ENCODE measurements around the gene PLB1. TPM values are rescaled to one million over a fixed set of nuclear protein-coding genes. Genes with fewer than 3 reads are reported as not detected.

Gene PLB1
- total RNA-seq, 1 experiment from 2014 or later, result 0.21 TPM

DNA sequence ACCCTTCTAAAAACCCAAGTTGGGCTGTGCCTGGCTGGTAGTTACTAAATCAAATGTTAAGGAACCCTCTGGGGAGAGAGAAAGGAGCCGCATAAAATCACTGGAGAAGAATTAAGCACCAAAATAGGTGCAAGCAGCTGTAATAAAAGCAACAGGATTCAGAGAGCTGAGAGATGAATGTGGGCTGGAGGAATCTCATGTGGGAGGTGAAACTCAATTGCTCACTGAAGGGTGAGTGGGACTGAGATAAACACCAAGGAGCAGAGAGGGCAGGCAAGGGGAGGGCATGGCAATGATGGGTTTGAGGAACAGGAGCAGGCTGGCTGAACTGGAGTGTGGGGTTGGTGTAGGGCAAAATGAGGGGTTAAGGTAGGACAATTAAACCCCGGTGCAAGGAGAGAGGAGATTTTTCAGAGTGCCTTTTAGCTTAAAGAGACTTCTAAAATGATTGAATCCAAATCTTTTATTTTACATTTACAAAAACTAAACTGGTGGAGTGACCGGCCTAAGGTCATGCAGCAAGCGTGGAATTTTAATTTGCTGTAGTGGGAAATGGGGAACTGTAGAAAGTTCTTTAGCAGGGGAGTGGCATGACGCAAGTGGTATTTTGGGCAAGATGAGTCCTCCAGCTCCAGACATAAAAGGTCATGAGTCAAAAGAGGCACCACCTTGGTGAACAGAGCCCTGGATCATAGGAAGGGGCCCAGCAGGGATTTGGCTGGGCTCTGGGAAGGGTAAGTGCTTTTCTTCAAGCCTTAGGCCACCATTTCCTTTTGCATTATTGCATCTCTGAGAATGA lies 10.5 kb downstream of the PLB1 start:
- no peak for DNase-seq (ENCODE audit: low spot score)

- DNase-seq (ENCODE audit: low spot score), result peak; percentile 32
These were observed 12.2 kb downstream of the PLB1 start for GRCh38 chr2:28507796-28508764.

- DNase-seq (ENCODE audit: low spot score), result no peak
These were observed 13.5 kb downstream of the PLB1 start for GRCh38 chr2:28509361-28509760.

DNA sequence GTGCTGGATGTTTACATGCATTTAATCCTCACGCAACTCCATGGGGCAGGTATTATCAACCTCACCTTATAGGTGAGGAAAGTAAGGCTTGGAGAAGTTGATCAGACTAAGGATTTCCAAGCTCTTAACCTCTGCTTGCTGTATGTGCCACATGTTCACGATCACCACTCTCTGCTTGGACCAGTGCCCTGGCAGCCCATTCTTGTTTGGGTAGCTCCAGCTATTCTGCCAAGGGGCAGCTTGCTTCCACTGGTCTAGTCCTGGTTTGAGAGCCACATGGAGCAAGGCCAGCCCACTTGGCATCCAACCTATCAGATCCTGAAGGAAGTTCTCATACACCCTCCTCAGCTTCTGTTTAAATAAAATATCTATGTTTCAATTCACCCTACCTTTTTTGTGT lies 14.3 kb downstream of the PLB1 start:
- no peak for DNase-seq (ENCODE audit: low spot score)

DNA sequence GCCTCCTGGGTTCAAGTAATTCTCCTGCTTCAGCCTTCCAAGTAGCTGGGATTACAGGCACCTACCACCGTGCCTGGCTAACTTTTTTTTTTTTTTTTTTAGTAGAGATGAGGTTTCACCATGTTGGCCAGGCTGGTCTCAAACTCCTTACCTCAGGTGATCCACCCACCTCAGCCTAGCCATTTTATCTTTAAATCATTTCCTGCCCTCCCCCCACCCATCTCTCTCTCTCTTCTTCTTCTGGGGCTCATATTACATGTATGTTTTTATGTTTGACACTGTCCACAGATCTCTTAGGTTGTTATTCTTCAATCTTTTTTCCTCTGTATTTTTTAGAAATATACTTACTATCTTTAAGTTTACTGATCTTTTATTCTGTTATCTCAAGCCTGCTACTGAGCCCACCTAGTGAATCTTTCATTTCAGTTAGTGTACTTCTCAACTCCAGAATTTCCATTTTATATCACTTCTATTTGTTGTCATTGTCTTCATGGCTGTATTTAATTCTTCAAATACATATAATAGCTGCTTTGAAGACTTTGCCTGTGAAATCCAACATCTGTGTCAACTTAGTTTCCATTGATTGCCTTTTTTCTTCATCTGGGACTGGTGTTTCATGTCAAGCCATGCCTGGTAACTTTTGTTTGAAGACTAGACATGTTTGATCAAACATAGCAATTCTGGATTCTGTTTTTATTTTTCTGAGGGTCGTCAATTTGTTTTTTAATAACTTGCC lies 16.2 kb downstream of the PLB1 start:
- DNase-seq (ENCODE audit: low spot score), result no peak

- no peak for DNase-seq (ENCODE audit: low spot score)
These were observed 16.7 kb downstream of the PLB1 start for GRCh38 chr2:28512607-28512965.

DNA sequence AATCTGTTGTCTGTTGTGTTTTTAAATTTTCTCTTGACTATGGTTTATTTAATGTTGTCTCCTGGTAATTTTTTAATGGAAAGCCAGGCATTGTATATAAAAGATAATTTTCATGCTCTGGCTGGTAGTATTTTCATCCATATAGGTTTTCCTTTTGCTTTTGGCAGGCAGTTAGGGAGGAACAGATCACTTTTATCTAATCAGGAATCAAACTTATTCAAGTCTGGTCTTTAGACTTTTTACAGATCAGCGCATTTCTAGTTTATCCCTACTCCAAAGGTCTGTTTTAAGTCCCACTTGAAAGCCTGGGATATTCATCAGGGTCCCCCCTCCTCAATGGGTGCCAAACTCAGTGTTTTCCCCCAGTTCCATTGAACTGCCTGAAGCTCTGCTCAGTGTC lies 17.2 kb downstream of the PLB1 start:
- DNase-seq (ENCODE audit: low spot score), result no peak

- DNase-seq (ENCODE audit: low spot score), result no peak
These were observed 19.4 kb downstream of the PLB1 start for GRCh38 chr2:28515176-28515751.

GRCh38 chr2:28516430-28516829 lies 20.6 kb downstream of the PLB1 start:
- no peak for DNase-seq (ENCODE audit: low spot score)

GRCh38 chr2:28516950-28517349 lies 21.1 kb downstream of the PLB1 start:
- DNase-seq (ENCODE audit: low spot score), result no peak

DNA sequence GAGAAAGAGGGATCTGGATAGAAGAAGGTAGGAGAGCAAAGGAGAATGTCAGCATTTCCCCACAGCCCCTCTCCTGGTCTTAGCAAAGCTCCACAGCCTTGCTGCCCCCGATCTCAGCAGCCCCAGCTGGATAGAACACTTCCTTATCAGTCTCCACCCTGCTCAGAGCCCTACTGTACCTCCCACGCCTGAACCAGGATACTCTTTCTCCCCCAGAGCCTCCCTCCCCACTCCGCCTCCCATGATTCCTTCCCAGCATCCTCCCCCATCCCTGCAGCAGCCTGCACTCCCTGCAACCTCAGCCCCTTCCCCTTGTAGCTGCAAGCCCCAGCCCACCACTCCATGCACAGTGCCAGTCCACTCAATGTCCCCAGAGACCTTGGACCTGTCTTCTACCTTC lies 25.8 kb downstream of the PLB1 start:
- no peak for DNase-seq (ENCODE audit: low spot score)

DNA sequence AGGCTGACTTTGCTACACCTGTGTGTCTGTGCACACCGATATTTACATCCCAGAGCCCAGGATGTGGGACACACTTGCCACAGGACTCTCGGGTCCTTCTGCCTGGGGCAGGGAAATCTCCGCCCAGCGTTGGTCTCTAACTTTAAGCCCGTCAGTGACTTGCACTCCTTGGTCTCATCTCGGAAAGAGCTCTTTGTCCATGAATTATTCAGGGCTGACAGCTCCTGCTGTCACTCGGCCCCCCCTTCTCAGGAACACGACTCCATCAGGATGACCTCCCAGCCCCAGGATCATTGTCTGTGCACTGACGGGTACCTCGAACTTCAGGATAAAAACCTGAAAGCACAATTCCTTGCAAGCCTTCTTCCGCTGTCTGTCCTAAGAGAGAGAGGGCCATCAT lies 26.6 kb downstream of the PLB1 start:
- DNase-seq (ENCODE audit: low spot score), result no peak

- no peak for DNase-seq (ENCODE audit: low spot score)
These were observed 28.0 kb downstream of the PLB1 start for GRCh38 chr2:28523902-28524301.

- DNase-seq (ENCODE audit: low spot score), result no peak
These were observed 29.6 kb downstream of the PLB1 start for GRCh38 chr2:28525481-28525880.

GRCh38 chr2:28526527-28527132 lies 30.8 kb downstream of the PLB1 start:
- DNase-seq (ENCODE audit: low spot score), result no peak

GRCh38 chr2:28527196-28527595 lies 31.3 kb downstream of the PLB1 start:
- DNase-seq (ENCODE audit: low spot score), result no peak

DNA sequence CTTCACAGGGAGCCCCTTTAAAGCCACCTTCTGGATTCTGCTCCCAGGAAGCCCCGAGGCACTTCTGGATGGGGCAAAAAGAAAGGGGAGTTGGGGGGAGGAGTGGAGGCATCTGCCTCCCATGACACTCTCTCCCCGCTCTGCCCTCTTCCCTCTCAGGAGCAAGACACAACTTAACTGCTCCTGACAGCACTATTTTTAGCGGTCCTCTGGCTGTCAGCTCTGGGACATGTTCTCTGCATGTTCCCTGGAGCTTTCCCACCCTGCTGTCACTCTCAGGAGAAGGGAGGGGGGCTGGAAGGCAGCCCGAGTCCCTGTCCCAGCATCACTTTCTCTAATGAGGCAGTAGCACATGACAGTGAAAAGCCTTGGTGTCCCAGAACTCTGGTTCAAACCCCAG lies 32.3 kb downstream of the PLB1 start:
- DNase-seq (ENCODE audit: low spot score), result no peak

DNA sequence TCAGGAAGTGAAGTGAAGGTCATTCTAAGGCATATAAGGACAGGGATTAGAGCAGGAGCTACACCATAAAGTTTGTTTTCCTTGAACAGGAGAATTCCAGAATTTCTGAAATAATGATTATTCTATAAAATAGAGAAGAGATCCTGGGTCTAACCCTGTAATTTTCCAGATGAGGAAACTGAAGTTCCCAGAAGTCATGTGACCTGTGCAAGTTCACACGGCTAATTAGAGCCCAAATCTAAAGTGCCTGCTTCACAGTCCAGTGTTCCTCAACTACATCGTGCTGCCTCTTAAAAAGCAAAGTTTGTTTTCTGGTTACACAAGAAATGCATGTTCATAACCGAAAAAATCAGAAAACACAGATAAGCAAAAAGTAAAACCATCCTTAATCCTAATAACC lies 34.9 kb downstream of the PLB1 start:
- DNase-seq (ENCODE audit: low spot score), result no peak

DNA sequence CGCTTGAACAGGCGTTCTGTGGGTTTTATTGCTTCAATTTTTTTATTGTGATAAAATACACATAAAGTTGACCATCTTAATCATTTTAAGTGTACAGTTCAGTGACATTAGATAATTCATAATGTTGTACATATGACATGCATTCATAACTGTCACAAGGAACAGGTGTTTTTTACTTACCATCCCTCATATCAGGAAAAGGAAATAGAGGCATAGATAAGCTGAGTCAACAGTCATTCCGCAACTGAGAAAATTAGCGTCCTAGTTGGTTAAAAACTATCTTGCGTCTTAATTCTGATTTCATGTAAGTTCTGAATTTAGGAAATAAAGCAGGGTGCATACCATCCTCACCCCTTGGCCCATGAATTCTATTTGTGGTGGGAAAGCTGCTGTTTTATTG lies 36.5 kb downstream of the PLB1 start:
- no peak for DNase-seq (ENCODE audit: low spot score)

- DNase-seq (ENCODE audit: low spot score), result no peak
These were observed 37.3 kb downstream of the PLB1 start for GRCh38 chr2:28533044-28533680.

DNA sequence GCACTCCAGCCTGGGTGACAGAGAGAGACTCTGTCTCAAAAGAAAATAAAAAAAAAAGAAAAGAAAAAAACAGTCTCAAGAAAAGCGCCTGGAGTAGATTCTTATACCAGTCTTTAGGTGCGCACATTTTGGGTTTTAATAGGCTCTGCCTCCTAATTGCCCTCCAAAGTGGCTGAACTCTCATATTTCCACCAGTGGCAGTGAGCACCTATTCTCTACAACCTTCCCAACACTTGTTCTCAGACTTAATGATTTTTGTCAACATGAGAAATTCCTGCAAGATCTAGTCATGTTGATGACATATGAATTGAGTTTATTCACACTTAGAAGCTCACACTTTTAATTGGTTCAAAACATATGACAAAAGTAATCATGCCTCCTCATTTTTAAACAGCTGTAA lies 39.0 kb downstream of the PLB1 start:
- no peak for DNase-seq (ENCODE audit: low spot score)

All from H4 (cell line).